GM21515 (cell line): ENCODE data around the gene OTUB2.
"Not testable (repeated sequence)": the region's sequence is repeated elsewhere in the genome, so short reads cannot be mapped to it uniquely, and the experiment has no call there.

Experiments
- ATAC-seq: cut with Tn5 transposase; IDR thresholded peaks from one replicate; pipeline ENCODE4 v1.9.1; 2021; ENCODE audit not compliant: unreplicated experiment

Gene OTUB2

DNA sequence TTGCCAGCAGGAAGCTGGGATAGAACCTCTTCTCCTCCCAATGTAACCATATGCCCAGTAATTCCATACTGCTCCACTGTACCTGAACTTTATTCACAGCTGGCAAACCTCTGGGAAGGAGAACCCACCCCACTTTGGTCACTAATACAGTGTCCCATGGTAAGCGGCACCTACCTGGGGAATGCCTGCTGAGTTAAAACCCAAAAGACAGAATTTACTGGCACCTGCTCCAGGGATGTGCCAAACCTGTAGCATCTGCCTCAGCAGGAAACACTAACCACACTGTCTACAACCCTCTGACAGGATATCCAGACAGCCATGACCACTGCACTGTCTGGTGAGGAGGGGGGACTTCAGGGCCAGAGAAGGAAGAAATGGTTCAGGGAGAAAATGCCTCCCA, 28.3 kb downstream of the OTUB2 start:
- no peak for ATAC-seq

DNA sequence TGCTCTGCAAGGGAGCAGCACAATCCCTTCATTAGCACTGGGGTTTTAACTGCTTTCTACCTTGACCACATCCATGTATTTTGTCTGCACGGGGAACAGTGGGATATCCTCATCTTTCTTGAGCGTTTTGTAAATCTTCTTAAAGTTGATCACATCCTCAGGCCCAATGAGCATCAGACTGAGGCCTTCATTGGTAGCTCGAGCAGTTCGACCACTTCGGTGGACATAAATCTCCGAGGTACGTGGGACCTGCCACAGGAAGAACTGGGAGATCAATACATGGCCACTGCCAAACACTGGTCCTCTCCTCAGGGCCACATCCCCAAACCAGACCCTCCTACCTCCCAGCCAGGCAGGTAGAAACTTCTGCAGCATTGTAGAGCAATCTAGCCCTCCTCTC, 28.8 kb downstream of the OTUB2 start:
- ATAC-seq: no peak

DNA sequence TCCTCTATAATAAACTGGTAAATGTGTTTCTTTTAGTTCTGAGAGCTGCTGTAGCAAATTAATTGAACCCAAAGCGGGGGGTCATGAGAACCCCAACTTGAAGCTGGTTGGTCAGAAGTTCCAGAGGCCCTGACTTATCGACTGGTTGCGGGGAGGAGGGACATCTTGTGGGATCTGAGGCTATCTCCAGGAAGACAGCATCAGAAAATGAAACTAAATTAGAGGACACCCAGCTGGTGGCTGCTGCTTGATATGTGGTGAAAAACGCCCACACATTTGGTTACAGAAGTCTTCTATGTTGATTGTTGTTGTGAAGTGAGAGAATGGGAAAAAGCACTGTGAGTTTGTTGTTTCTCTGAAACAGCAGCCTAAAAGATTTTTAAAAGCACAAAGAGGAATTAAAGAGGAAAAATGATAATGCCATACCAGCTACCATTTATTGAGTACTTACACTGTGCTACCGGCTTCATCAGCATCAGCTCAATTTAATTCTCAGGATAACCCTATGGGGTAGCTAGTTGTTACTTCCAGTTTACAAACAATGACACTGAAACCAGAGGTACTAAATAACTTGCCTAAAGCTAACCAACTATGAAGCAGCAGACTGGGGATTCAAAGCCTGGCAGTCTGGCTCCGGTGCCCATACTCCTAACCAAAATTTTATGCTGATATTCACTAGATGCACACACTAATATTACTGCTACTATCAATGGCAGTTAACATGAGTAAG, 30.6 kb downstream of the OTUB2 start:
- peak; percentile 88 for ATAC-seq

DNA sequence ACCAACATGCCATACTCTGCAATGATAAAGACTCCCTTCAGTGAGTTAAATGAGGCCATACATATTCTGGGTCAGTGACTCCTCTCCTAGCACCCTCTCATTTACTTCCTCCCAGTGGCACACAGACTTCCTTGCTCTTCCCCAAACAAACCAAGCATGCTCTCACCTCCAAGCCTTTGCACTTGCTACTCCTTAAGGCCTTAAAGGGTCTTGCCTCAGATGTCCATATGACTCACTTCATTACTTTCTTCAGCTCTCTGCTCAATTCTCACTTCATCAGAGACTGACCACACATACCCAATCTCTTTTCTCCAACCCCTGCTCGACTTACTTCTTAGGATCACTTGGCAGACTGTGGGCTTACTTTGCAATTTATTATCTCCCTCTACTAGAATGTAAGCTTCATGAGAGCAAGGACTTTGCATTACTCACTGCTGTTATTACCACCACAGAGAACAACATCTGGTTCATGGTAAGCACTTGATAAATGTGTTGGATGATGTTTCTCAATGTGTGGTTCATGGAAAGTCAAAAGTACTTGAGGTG, 32.1 kb downstream of the OTUB2 start:
- no peak for ATAC-seq

DNA sequence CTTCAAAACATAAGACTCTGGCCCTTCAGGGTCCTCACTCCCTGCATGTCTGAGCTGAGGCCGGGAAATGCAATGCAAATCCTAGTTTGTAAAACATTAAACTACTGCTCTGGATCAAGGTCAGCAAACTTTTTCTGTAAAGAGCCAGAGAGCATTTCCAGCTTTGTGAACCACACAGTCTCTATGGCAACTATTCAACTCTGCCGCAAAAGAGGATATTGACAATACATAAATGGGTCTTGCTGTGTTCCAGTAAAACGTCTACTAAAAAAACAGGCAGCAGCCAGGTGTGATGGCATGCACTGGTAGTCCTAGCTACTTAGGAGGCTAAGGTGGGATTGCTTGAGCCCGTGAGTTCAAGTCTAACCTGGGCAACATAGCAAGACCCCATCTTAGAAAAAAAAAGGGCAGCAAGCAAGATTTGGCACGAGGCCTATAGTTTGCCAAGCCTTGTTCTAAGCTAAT, 32.6 kb downstream of the OTUB2 start:
- ATAC-seq: no peak

DNA sequence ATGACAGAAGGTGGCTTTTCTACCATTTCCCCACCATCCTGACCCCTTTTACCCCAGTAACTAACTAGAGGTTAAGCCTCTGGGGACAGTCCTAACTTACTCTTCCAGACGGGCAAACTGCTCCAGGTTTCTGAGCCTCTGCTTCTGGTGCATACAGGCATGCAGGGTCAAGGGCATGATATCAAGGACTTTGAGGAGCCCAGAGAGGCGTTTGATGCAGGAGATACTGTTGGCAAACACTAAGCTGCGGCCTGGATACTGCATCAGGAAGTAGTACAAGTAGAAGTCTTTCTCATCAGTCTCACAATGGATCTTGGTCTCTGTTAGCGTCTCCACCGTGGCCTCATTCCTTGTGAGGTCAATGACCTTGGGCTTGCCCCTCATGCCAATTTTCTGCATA, 33.9 kb downstream of the OTUB2 start:
- no peak for ATAC-seq

DNA sequence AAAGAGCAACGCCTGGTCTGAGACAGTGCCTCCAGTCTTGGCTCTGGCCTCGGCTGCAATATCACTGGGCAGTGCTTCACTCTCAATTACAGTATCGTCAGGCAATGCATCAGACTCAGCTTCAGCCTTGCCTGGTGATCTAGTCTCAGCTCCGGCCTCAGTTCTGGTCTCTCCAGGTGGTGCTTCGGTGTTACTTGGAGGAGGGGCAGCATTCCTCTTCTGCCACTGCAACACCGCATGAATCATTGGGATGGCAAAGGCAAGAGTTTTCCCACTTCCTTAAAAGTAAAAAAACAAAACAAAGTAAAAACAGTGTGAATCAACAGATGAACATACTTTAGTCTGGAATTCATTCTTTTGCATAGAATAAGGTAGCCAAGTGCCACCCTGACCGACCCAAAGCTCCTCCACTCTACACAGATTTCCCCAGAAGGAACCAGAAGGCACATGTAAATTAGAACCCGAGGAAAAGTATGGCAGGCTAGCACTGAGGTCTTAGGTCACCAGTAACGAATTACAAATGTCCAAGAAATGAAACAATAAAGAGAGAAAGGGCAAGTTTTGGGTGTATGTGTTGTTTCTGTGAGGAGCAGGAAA, 36.3 kb downstream of the OTUB2 start:
- ATAC-seq: no peak

DNA sequence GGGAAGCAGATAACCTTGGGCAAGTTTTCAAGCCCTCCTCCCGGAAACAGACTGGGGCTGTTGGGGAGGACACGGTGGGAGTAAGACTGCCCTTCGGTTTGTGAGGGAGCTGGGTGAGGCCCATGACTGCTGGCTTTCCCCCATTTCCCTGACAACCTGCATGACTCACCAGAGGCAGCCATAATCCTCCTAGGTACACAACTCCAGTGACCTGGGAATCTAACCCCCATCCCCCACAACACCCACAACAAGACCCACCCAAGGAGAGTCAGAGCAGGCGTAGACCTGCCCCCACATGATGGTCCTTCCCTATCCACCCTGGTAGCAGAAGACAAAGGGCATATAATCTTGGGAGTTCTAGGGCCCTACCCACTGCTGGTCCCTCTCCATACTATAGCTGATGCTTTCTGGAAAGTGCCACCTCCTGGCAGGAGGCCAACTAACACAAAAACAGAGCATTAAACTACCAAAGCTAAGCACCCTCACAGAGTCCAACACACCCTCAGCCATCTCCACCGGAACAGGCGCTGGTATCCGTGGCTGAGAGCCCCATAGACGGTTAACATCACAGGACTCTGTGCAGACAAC, 40.0 kb downstream of the OTUB2 start:
- no peak for ATAC-seq

DNA sequence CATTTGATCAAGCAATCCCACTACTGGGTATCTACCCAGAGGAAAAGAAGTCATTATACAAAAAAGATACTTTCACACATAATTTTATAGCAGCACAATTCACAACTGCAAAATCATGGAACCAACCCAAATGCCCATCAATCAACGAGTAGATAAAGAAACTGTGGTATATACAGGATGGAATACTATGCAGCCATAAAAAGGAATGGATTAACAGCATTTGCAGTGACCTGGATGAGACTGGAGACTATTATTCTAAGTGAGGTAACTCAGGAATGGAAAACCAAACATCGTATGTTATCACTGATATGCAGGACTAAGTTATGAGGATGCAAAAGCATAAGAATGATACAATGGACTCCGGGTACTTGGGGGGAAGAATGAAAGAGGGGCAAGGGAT, 45.9 kb downstream of the OTUB2 start:
- ATAC-seq: not testable (repeated sequence)

DNA sequence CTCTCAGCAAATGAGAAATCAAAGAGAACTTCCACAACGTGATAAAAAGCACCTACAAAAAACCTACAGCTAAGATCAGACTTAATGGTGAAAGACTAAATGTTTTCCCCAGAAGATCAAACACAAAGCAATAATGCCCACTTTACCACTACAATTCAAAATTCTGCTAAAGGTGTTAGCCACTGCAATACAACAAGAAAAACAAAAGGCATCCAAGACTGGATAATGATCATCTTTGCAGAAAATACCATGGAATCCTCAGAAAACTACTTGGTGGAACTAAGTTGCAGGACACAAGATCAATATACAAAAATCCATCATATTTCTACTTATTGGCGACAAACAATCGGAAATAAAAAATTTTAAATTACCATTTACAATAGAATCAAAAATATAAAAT, 48.4 kb downstream of the OTUB2 start:
- ATAC-seq: no peak

DNA sequence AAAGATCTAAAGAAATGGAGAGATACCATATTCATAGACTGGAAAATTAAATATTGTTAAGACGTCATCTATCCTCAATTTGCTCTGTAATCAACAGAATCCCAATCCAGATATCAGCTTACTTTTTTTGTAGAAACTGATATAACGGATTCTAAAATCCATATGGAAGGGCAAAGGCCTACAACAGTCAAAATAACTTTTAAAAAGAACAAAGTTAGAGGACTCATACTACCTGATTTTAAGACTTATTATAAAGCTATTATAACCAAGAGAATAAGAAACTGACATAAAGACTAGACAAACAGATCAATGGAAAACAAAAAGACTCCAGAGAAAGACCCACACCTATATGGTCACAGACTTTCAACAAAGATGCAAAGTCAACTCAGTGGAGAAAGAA, 48.9 kb downstream of the OTUB2 start:
- ATAC-seq: no peak

DNA sequence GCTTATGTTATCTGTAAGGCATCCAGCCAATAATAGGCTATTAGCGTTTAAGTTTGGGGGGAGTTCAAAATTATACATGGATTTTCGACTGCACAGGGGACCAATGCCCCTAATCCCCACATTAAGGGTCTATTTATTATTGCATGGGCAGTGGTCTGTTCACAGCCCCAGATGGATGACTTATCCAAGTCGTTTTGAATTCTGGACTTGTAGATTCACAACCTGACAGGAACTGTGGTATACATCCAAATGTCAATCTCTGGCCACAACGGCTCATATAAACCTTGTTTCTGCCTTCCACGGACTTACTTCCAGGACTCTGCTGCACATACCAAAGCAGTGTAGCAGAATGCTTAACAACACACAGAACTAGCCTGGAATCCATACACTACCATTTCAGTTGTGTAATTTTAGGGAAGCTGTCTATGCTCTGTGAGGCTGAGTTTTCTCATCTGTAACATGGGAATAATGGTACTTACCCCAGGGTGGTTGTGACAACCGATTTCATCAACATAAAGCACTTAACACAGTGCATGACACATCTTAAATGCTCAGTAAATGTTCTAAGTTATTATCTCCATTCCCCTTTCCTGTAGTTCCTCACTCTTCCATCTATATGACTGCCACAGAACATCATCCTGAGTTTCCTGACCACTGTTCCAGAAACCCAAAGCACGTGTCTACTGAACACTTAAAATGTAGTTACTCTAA, 51.1 kb downstream of the OTUB2 start:
- no peak for ATAC-seq

DNA sequence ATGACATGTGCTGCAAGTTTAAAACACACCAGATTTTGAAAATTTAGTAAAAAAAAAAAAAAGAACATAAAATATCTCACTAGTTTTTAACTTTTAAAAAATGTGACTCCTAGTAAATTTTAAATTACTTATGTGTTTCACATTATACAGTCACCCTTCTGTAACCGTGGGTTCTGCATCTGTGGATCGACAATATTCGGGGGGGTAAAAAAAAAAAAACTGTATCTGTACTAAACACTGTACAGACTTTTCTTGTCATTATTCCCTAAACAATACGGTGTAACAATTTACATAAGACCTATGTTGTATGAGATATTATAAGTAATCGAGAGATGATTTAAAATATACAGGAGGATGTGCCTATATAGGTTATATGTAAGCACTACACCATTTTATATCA, 51.7 kb downstream of the OTUB2 start:
- no peak for ATAC-seq

DNA sequence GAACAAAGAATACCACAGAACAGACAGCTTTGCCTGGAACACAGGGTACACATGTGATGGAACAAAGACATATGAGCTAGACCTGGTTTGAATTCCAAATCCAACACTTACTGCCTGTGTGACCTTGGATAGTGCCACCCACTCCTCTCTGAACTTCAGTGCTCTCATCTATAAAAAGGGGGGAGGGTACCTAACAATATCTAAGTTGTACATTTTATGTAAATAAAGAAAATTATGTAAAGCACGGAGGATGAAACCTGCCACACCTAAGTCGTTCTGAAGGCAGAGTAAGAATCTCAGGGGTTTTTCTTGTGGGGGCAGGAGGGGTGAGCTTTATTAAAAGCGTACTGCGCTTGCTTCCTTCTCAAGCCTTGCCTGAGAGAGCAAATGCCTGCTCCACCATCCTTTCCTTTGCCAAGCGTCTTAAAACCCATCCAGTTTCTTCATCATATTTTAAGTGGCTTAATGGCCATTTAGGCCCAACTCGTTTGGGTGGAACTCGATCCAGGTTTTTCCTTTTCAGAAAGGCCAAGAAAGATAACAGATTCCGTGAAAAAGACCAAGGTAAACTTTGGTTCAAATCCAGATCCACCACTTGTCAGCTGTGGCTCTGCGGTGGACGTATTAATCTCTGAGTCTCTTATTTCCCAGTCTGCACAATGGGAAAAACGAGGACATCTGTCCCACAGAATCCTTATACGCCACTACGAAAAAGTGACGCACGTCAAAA, 53.9 kb downstream of the OTUB2 start:
- ATAC-seq: no peak

DNA sequence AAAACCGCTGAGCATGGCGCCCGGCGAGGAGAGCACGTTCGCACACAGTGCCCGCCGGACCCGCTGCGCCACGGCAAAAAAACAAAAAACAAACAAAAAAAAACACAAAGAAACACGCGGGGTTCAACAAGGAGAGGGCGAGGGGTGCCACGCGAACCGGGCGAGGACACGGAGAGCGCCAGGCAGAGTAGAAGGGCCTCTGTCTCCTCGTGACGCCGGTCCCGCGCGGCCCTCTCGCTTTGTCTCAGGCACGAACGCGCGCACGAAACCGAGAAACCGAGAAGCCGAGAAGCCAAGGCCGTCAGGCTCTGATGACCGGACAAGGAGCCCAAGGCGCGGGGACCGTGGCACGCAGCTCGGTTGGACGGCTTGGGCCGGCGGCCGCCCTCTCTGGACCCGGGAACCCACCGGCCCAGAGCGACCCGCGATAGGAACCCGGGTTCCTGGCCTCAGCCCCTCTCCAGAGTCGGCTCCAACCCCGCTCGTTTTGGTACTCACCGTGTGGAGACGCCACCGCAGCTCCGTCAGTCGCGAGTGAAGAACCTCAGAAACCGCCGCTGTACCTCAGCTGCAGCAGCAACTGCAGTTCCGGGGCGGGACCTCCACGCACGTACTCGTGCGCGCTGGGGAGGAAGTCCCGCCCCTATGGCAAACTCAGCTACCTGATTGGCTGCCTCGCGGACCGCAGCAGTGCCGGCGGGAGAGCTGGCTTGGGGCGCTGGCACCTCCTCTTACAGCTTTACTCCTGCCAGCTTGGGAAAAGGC, 54.7 kb downstream of the OTUB2 start, which contains the start of the genes DDX24 and IFI27L1:
Gene DDX24 (minus strand): TSS at position 582 of the 765 bp plus-strand sequence. CDS start 1,460 bp downstream, outside the sequence.
Gene IFI27L1 (plus strand): TSS at position 690 of the 765 bp plus-strand sequence. CDS start 15,628 bp downstream, outside the sequence.
- ATAC-seq: peak; percentile 99

DNA sequence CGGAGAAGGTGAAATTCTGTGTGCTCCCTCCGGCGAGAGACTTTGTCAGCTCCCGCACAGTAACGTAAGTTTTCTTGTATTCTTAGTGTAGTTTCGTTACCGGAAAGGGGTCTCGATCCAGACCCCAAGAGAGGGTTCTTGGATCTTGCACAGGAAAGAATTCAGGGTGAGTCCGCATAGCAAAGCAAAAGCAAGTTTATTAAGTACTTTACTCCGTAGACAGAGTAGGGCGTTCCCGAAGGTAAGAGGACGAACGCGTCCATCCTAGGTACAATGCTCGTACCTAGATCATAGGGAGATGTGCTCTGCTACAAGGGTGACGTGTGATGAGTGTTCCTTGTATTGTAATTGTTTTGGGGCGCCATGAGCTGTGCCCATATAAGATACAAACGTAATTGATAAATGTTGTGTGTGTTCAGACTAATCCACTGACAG, 55.3 kb downstream of the OTUB2 start:
- ATAC-seq: peak; percentile 26

DNA sequence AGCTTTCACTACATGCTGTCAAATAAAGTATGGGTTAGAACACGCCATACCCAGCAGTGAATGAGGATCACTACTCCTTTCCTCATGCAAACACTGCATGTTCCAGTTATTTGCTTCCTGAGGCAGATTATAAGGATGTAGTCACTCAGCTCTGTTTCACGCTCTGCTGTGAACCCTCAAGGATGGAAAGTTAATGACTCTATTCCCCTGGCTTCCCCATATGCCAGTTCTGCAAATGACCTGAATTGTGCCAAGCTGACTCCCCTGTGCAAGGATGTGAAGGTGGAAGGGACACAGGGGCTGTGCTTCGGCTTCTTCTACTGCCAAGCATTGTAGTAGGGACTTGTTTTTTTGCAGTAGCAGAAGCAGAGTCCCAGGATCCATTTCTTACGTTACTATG, 61.8 kb downstream of the OTUB2 start:
- no peak for ATAC-seq

DNA sequence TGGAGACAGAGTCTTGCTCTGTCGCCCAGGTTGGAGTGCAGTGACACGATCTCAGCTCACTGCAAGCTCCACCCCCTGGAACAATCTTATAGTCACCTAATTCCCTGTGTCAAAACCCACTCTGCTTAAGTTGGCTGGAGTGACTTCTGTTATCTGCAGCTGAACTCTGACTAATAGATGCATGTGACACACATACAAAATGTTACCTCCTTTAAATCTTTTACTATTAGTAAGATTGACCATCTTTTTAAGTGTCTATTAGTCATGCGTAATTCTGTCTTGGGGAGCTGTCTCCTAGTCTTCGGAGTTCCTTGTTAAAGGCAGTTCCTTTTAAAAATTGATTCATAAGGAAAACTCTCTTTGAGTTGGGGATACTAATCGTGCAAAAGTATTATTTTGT, 62.4 kb downstream of the OTUB2 start:
- no peak for ATAC-seq

DNA sequence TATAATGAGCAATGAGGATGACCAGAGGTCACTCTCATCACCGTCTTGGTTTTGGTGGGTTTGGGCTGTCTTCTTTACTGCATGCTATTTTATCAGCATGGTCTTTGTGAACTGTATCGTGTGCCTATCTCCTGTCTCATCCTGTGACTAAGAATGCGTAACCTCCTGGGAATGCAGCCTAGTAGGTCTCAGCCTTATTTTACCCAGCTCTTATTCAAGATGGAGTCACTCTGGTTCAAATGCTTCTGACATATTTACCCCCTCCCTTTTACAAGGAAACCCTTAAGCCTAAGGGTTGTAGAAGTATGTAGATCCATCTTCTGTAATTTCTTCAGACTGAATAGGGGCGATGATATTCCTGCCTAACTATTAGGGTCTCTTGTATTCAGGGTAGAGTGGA, 63.3 kb downstream of the OTUB2 start:
- no peak for ATAC-seq

DNA sequence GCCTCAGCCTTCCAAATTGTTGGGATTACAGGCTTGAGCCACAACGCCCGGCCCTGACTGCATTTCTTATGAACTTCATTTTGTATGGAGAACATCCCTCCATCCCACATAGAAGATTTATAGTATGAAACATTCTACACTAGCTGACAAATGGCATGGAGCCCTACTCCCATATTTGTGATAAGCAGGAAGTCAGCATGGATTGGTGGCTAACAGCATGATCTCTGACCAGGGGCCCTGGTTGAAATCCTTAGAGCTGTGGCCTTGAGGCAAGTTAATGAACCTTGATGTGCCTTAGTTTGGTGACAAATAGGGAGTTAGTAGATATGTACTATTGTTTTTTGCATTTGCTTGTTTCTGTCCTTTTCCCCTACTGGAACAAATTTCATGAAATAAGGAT, 67.3 kb downstream of the OTUB2 start:
- no peak for ATAC-seq
